HG03460 (cell line): ENCODE results near the gene LRRC37B.
"Not testable (repeated sequence)": the region's sequence is repeated elsewhere in the genome, so short reads cannot be mapped to it uniquely, and the experiment has no call there.

Experiments used
- ATAC-seq: cut with Tn5 transposase; IDR thresholded peaks from one replicate; pipeline ENCODE4 v1.9.1; 2021; ENCODE audit not compliant: unreplicated experiment

The LRRC37B gene

GRCh38 chr17:32041306-32041875, 34.2 kb downstream of the LRRC37B start:
- ATAC-seq = not testable (repeated sequence)

- not testable (repeated sequence) for ATAC-seq
Observed at GRCh38 chr17:32042266-32042665, 35.1 kb downstream of the LRRC37B start.

GRCh38 chr17:32045611-32046010, 38.4 kb downstream of the LRRC37B start:
- ATAC-seq = not testable (repeated sequence)

- ATAC-seq = not testable (repeated sequence)
Observed at GRCh38 chr17:32047663-32048062, 40.5 kb downstream of the LRRC37B start.

GRCh38 chr17:32054985-32055384, 47.8 kb downstream of the LRRC37B start:
- ATAC-seq = not testable (repeated sequence)

GRCh38 chr17:32055425-32055824, 48.2 kb downstream of the LRRC37B start:
- ATAC-seq = not testable (repeated sequence)

- ATAC-seq = not testable (repeated sequence)
Observed at GRCh38 chr17:32056500-32056899, 49.3 kb downstream of the LRRC37B start.

- not testable (repeated sequence) for ATAC-seq
Observed at GRCh38 chr17:32057460-32058105, 50.4 kb downstream of the LRRC37B start.

GRCh38 chr17:32060695-32061094, 53.5 kb downstream of the LRRC37B start:
- ATAC-seq = not testable (repeated sequence)

- not testable (repeated sequence) for ATAC-seq
Observed at GRCh38 chr17:32061840-32062239, 54.7 kb downstream of the LRRC37B start.

- not testable (repeated sequence) for ATAC-seq
Observed at GRCh38 chr17:32064091-32064490, 56.9 kb downstream of the LRRC37B start.

GRCh38 chr17:32066123-32066680, 59.0 kb downstream of the LRRC37B start:
- ATAC-seq = not testable (repeated sequence)

- peak; percentile 64 for ATAC-seq
Observed at GRCh38 chr17:32066863-32067642, 59.9 kb downstream of the LRRC37B start.

- not testable (repeated sequence) for ATAC-seq
Observed at GRCh38 chr17:32069067-32069466, 61.9 kb downstream of the LRRC37B start.

- not testable (repeated sequence) for ATAC-seq
Observed at GRCh38 chr17:32071961-32072360, 64.8 kb downstream of the LRRC37B start.

- not testable (repeated sequence) for ATAC-seq
Observed at GRCh38 chr17:32073131-32073530, 65.9 kb downstream of the LRRC37B start.

- peak; percentile 91 for ATAC-seq
Observed at GRCh38 chr17:32079753-32080152, 72.6 kb downstream of the LRRC37B start.

GRCh38 chr17:32083550-32083979, 76.4 kb downstream of the LRRC37B start:
- ATAC-seq = not testable (repeated sequence)

- not testable (repeated sequence) for ATAC-seq
Observed at GRCh38 chr17:32084003-32084941, 77.1 kb downstream of the LRRC37B start.
